A172 (cell line): ENCODE results near the gene EXOC4. TPM values are rescaled to one million over a fixed set of nuclear protein-coding genes. Genes with fewer than 3 reads are reported as not detected.
A peak's percentile ranks its signal among the peaks of the same experiment; 100 is the strongest.
"Not testable (repeated sequence)": the region's sequence is repeated elsewhere in the genome, so short reads cannot be mapped to it uniquely, and the experiment has no call there.

Experiments used
- DNase-seq: peaks from one replicate; pipeline ENCODE4 v3.0.0-alpha.2; 2015; ENCODE audit warnings: low spot score
- total RNA-seq: library from RNA; depleted of rRNA; stranded (reverse); fragments of >200 nt; shearing (Covaris generic); gene quantifications from 2 replicates; pipeline ENCODE4 v1.2.3, GENCODE V29; 2014

The EXOC4 gene
- total RNA-seq, 1 experiment from 2014 or later, result 37.4 TPM

- no peak for DNase-seq
These were observed 724.8 kb downstream of the EXOC4 start for GRCh38 chr7:133977409-133978274.

- no peak for DNase-seq
These were observed 725.8 kb downstream of the EXOC4 start for GRCh38 chr7:133978502-133979295.

- DNase-seq, result no peak
These were observed 727.9 kb downstream of the EXOC4 start for GRCh38 chr7:133980804-133981203.

- no peak for DNase-seq
These were observed 731.0 kb downstream of the EXOC4 start for GRCh38 chr7:133983685-133984419.

GRCh38 chr7:133985300-133985699, 732.4 kb downstream of the EXOC4 start:
- no peak for DNase-seq

- DNase-seq, result no peak
These were observed 734.7 kb downstream of the EXOC4 start for GRCh38 chr7:133987582-133987981.

- DNase-seq, result no peak
These were observed 740.7 kb downstream of the EXOC4 start for GRCh38 chr7:133993547-133993946.

GRCh38 chr7:133994100-133994499, 741.2 kb downstream of the EXOC4 start:
- DNase-seq, result not testable (repeated sequence)

GRCh38 chr7:133997463-133997862, 744.6 kb downstream of the EXOC4 start:
- no peak for DNase-seq

GRCh38 chr7:133999178-133999577, 746.3 kb downstream of the EXOC4 start:
- no peak for DNase-seq

- no peak for DNase-seq
These were observed 752.1 kb downstream of the EXOC4 start for GRCh38 chr7:134004829-134005505.

- DNase-seq, result no peak
These were observed 756.6 kb downstream of the EXOC4 start for GRCh38 chr7:134009314-134010110.

- DNase-seq, result no peak
These were observed 760.4 kb downstream of the EXOC4 start for GRCh38 chr7:134013249-134013648.

- DNase-seq, result no peak
These were observed 762.1 kb downstream of the EXOC4 start for GRCh38 chr7:134014935-134015334.

GRCh38 chr7:134016223-134016941, 763.5 kb downstream of the EXOC4 start:
- peak; percentile 15 for DNase-seq

- no peak for DNase-seq
These were observed 764.0 kb downstream of the EXOC4 start for GRCh38 chr7:134016942-134017303.

- no peak for DNase-seq
These were observed 765.4 kb downstream of the EXOC4 start for GRCh38 chr7:134018306-134018705.

- DNase-seq, result no peak
These were observed 766.4 kb downstream of the EXOC4 start for GRCh38 chr7:134019251-134019650.

GRCh38 chr7:134021836-134022235, 769.0 kb downstream of the EXOC4 start:
- DNase-seq, result no peak

GRCh38 chr7:134022286-134022911, 769.5 kb downstream of the EXOC4 start:
- no peak for DNase-seq
